ENCODE results near the gene NRM. TPM values are rescaled to one million over a fixed set of nuclear protein-coding genes. Genes with fewer than 3 reads are reported as not detected.

Gene NRM
- total and polyA plus RNA-seq, 2 of the 13 experiments (the other 11 are each of a cell fraction or from before 2014, with no cell fraction given) = 12.5 to 16.0 TPM

DNA sequence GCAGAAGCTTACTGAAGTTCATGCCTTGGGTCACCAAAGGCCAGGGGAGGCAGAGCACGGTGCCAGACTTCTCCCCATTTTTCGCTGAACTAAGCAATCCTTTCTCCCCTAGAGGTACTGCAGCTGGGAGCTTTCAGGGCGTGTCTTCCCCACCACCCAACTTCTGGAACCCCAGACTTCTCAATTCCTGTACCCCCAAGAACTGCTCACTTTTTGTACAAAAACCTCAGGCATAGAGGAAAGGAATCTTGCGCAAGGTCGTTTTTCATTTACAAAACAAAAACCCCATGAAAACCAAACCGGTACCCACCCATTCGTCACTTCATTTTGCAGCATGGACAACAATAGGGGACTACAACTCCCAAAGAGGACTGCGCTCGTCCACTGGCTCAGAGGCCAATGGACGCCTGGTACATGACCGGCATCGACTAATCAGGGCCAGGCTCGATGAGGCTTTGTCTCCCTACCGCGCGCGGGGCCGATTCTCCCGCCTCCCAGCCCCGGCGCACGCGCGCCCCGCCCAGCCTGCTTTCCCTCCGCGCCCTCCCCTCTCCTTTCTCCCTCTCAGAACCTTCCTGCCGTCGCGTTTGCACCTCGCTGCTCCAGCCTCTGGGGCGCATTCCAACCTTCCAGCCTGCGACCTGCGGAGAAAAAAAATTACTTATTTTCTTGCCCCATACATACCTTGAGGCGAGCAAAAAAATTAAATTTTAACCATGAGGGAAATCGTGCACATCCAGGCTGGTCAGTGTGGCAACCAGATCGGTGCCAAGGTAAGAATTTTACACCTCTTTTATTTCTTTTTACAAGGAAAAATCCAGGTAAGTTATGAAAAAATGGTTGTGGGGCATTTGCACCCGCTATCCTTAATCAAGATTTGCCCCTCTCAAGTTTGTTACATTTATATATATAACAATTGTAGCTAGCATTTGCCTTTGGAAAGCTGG, 29.3 kb upstream of the NRM start, which contains the start of gene TUBB (continued):
- TF ChIP-seq ZBTB42 (CRISPR knock-in tag; IDR thresholded peaks at IDR 0.05) = no peak
- no peak for TF ChIP-seq JUN (CRISPR knock-in tag; IDR thresholded peaks at IDR 0.05)
- TF ChIP-seq SNAPC2 (CRISPR knock-in tag; IDR thresholded peaks at IDR 0.05) = no peak; the same call in 1 of the 2 replicates
- TF ChIP-seq SIX4 (CRISPR knock-in tag; IDR thresholded peaks at IDR 0.05) = no peak; the same call in 1 of the 2 replicates
- TF ChIP-seq ZNF775 (CRISPR knock-in tag; IDR thresholded peaks at IDR 0.05; ENCODE audit: borderline replicate concordance) = no peak
- TF ChIP-seq, protein P1, sequence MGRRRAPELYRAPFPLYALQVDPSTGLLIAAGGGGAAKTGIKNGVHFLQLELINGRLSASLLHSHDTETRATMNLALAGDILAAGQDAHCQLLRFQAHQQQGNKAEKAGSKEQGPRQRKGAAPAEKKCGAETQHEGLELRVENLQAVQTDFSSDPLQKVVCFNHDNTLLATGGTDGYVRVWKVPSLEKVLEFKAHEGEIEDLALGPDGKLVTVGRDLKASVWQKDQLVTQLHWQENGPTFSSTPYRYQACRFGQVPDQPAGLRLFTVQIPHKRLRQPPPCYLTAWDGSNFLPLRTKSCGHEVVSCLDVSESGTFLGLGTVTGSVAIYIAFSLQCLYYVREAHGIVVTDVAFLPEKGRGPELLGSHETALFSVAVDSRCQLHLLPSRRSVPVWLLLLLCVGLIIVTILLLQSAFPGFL (CRISPR knock-in tag; IDR thresholded peaks at IDR 0.05) = no peak
- peak; percentile 15; the same call in 1 of the 2 replicates for TF ChIP-seq ZBTB3 (CRISPR knock-in tag; IDR thresholded peaks at IDR 0.05; ENCODE audit: borderline replicate concordance, low read depth)
- TF ChIP-seq, protein P2, sequence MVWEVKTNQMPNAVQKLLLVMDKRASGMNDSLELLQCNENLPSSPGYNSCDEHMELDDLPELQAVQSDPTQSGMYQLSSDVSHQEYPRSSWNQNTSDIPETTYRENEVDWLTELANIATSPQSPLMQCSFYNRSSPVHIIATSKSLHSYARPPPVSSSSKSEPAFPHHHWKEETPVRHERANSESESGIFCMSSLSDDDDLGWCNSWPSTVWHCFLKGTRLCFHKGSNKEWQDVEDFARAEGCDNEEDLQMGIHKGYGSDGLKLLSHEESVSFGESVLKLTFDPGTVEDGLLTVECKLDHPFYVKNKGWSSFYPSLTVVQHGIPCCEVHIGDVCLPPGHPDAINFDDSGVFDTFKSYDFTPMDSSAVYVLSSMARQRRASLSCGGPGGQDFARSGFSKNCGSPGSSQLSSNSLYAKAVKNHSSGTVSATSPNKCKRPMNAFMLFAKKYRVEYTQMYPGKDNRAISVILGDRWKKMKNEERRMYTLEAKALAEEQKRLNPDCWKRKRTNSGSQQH (CRISPR knock-in tag; IDR thresholded peaks at IDR 0.05; ENCODE audit: low read depth) = no peak; the same call in 1 of the 2 replicates
- TF ChIP-seq, protein P3, sequence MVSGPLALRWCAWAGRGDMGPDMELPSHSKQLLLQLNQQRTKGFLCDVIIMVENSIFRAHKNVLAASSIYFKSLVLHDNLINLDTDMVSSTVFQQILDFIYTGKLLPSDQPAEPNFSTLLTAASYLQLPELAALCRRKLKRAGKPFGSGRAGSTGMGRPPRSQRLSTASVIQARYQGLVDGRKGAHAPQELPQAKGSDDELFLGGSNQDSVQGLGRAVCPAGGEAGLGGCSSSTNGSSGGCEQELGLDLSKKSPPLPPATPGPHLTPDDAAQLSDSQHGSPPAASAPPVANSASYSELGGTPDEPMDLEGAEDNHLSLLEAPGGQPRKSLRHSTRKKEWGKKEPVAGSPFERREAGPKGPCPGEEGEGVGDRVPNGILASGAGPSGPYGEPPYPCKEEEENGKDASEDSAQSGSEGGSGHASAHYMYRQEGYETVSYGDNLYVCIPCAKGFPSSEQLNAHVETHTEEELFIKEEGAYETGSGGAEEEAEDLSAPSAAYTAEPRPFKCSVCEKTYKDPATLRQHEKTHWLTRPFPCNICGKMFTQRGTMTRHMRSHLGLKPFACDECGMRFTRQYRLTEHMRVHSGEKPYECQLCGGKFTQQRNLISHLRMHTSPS (CRISPR knock-in tag; IDR thresholded peaks at IDR 0.05; ENCODE audit: low read depth) = no peak; the same call in 1 of the 2 replicates
- TF ChIP-seq PAF1 (CRISPR knock-in tag; IDR thresholded peaks at IDR 0.05) = 0 out of 2 replicates have a peak, but pooled peaks have one; percentile 32
- peak; percentile 58; the same call in 1 of the 2 replicates for TF ChIP-seq ZNF331 (CRISPR knock-in tag; IDR thresholded peaks at IDR 0.05)
- TF ChIP-seq, protein P4, sequence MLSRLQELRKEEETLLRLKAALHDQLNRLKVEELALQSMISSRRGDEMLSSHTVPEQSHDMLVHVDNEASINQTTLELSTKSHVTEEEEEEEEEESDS (CRISPR knock-in tag; IDR thresholded peaks at IDR 0.05; ENCODE audit: borderline replicate concordance) = no peak
- no peak for TF ChIP-seq ZNF451 (CRISPR knock-in tag; IDR thresholded peaks at IDR 0.05)
- TF ChIP-seq, protein P5, sequence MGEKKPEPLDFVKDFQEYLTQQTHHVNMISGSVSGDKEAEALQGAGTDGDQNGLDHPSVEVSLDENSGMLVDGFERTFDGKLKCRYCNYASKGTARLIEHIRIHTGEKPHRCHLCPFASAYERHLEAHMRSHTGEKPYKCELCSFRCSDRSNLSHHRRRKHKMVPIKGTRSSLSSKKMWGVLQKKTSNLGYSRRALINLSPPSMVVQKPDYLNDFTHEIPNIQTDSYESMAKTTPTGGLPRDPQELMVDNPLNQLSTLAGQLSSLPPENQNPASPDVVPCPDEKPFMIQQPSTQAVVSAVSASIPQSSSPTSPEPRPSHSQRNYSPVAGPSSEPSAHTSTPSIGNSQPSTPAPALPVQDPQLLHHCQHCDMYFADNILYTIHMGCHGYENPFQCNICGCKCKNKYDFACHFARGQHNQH (CRISPR knock-in tag; IDR thresholded peaks at IDR 0.05) = peak; percentile 72
- TF ChIP-seq, protein P6, sequence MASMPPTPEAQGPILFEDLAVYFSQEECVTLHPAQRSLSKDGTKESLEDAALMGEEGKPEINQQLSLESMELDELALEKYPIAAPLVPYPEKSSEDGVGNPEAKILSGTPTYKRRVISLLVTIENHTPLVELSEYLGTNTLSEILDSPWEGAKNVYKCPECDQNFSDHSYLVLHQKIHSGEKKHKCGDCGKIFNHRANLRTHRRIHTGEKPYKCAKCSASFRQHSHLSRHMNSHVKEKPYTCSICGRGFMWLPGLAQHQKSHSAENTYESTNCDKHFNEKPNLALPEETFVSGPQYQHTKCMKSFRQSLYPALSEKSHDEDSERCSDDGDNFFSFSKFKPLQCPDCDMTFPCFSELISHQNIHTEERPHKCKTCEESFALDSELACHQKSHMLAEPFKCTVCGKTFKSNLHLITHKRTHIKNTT (CRISPR knock-in tag; IDR thresholded peaks at IDR 0.05) = no peak
- TF ChIP-seq NR2F2 (IDR thresholded peaks at IDR 0.05; ENCODE audit: borderline replicate concordance, low read depth) = peak; percentile 6; the same call in 1 of the 2 replicates
- peak; percentile 67; the same call in 1 of the 2 replicates for TF ChIP-seq ZNF232 (CRISPR knock-in tag; IDR thresholded peaks at IDR 0.05; ENCODE audit: borderline replicate concordance)
- TF ChIP-seq HOXD1 (CRISPR knock-in tag; IDR thresholded peaks at IDR 0.05) = 0 out of 2 replicates have a peak, but pooled peaks have one; percentile 67
- 0 out of 2 replicates have a peak, but pooled peaks have one; percentile 64 for TF ChIP-seq ZNF256 (CRISPR knock-in tag; conservative IDR thresholded peaks at IDR 0.05)
- no peak for TF ChIP-seq SMYD3 (CRISPR knock-in tag; IDR thresholded peaks at IDR 0.05)
- TF ChIP-seq ZNF317 (CRISPR knock-in tag; IDR thresholded peaks at IDR 0.05) = 0 out of 2 replicates have a peak, but pooled peaks have one; percentile 4
- TF ChIP-seq ZNF773 (CRISPR knock-in tag; IDR thresholded peaks at IDR 0.05; ENCODE audit: borderline replicate concordance) = peak; percentile 91; the same call in 1 of the 2 replicates

Data from HepG2 (cell line).